GM13976 (cell line): ENCODE results near the gene FBXO41.

ENCODE experiments used
- DNase-seq: peaks from one replicate; pipeline ENCODE4 v3.0.0; 2012; ENCODE audit warnings: low spot score
- CTCF ChIP-seq: IDR thresholded peaks from 2 replicates; pipeline ENCODE4 v1.5.1; 2012; ENCODE audit warnings: borderline replicate concordance, mild to moderate bottlenecking; ENCODE audit not compliant: insufficient read depth; ENCODE audit errors: extremely low read depth, missing control alignments, control extremely low read depth
- in situ Hi-C: fragments of 300-500 bp; cut with MboI; formaldehyde crosslinking; loops from one replicate; pipeline ENCODE4 v1.12.0; 2022; ENCODE audit warnings: low sequenced_read_pairs, mixed read lengths, inconsistent platforms; ENCODE audit not compliant: unreplicated experiment

The FBXO41 gene

GRCh38 chr2:73214120-73215035 is 69.9 kb downstream of the FBXO41 start, which contains the start of gene SMYD5:
TSS of gene SMYD5 (plus strand) at chr2:73214245. CDS start at chr2:73214267, 22 bp downstream.
- no peak for TF ChIP-seq CTCF
- DNase-seq = peak; percentile 96
- in situ Hi-C loops = no loop called here

- DNase-seq = peak; percentile 86
- in situ Hi-C loops = no loop called here
- TF ChIP-seq CTCF = peak; percentile 88
Measured at GRCh38 chr2:73212448-73213176, 71.7 kb downstream of the FBXO41 start.

- in situ Hi-C loops = no loop called here
- no peak for DNase-seq
- no peak for TF ChIP-seq CTCF
Measured at GRCh38 chr2:73212098-73212447, 72.2 kb downstream of the FBXO41 start.

GRCh38 chr2:73210696-73211095 is 73.6 kb downstream of the FBXO41 start:
- TF ChIP-seq CTCF = no peak
- DNase-seq = no peak
- in situ Hi-C loops = no loop called here

GRCh38 chr2:73210019-73210418 is 74.3 kb downstream of the FBXO41 start:
- TF ChIP-seq CTCF = no peak
- in situ Hi-C loops = no loop called here
- DNase-seq = no peak

GRCh38 chr2:73208258-73208657 is 76.0 kb downstream of the FBXO41 start:
- TF ChIP-seq CTCF = no peak
- in situ Hi-C loops = no loop called here
- no peak for DNase-seq
